Caco-2 (cell line): ENCODE data around the gene CLCF1. TPM values are rescaled to one million over a fixed set of nuclear protein-coding genes. Genes with fewer than 3 reads are reported as not detected.

ENCODE experiments used
- BruUV-seq: library from RNA; stranded (reverse); fragments of 400-500 nt; replicated peaks from 2 replicates; lab custom pipeline; 2021; lab: Mats Ljungman, UMichigan
- CTCF ChIA-PET: fragments of 300-600 bp; sonication (Branson Sonifier 250); formaldehyde crosslinking; loops from one replicate; lab custom pipeline; 2022; ENCODE audit warnings: antibody characterized with exemption; lab: Charles Lee
- POLR2A ChIA-PET: fragments of 300-600 bp; sonication (Branson Sonifier 250); formaldehyde crosslinking; loops from one replicate; lab custom pipeline; 2022; ENCODE audit warnings: antibody characterized with exemption; lab: Charles Lee
- DNase-seq, 2 experiments: peaks; one replicate each; pipeline versions ENCODE4 v3.0.0 to v3.0.0-alpha.2; 2020 to 2022
- H3K27me3 ChIP-seq: replicated peaks from 2 replicates; pipeline ENCODE4 v1.6.0; 2011; ENCODE audit warnings: low read length; ENCODE audit not compliant: control insufficient read depth, insufficient read depth
- H3K36me3 ChIP-seq: 2 replicates; pipeline ENCODE4 v1.5.1; 2011; ENCODE audit warnings: low read length; ENCODE audit not compliant: control insufficient read depth, insufficient read depth
- H3K4me1 ChIP-seq: fragments of 250-450 bp; sonication (Bioruptor Pico); 2 replicates; pipeline ENCODE4 v1.5.1; 2020; ENCODE audit warnings: mild to moderate bottlenecking
- H3K4me3 ChIP-seq: 2 replicates; pipeline ENCODE4 v1.5.1; 2011; ENCODE audit warnings: low read depth, mild to moderate bottlenecking, control low read depth, low read length
- H3K9me3 ChIP-seq: fragments of 250-450 bp; sonication (Bioruptor Pico); 2 replicates; pipeline ENCODE4 v1.5.1; 2020; ENCODE audit warnings: mild to moderate bottlenecking, moderate library complexity
- H3K27ac Mint-ChIP-seq: one replicate; pipeline ENCODE4 v1.8.0; 2022; ENCODE audit warnings: mixed read lengths; ENCODE audit not compliant: unreplicated experiment
- H3K27me3 Mint-ChIP-seq: one replicate; pipeline ENCODE4 v1.8.0; 2022; ENCODE audit warnings: mixed read lengths; ENCODE audit not compliant: insufficient read depth, unreplicated experiment
- H3K36me3 Mint-ChIP-seq: one replicate; pipeline ENCODE4 v1.8.0; 2022; ENCODE audit warnings: mild to moderate bottlenecking, mixed read lengths; ENCODE audit not compliant: insufficient read depth, unreplicated experiment
- H3K4me1 Mint-ChIP-seq: one replicate; pipeline ENCODE4 v1.8.0; 2022; ENCODE audit warnings: low read depth, mixed read lengths; ENCODE audit not compliant: unreplicated experiment
- H3K4me3 Mint-ChIP-seq: one replicate; pipeline ENCODE4 v1.8.0; 2022; ENCODE audit warnings: mild to moderate bottlenecking, moderate library complexity, mixed read lengths; ENCODE audit not compliant: unreplicated experiment
- H3K9me3 Mint-ChIP-seq: one replicate; pipeline ENCODE4 v1.8.0; 2022; ENCODE audit warnings: mixed read lengths; ENCODE audit not compliant: unreplicated experiment
- intact Hi-C: fragments of 100-400 bp; cut with micrococcal nuclease; formaldehyde crosslinking; loops from one replicate; pipeline ENCODE4 v1.10.0; 2022; ENCODE audit not compliant: unreplicated experiment
- total RNA-seq: library from RNA; stranded (reverse); gene quantifications from 2 replicates; pipeline ENCODE4 v1.2.3, GENCODE V29; 2022
- TF ChIP-seq, protein P1 (sequence below), 2 experiments: fragments of 200-600 bp in 1 of 2; IDR thresholded peaks; 1 replicate in 1 of 2; 2 replicates in 1 of 2; pipeline versions ENCODE4 v1.5.1 to v1.8.0; 2011 to 2022; ENCODE audit warnings: antibody characterized with exemption in 1 of 2, control low read depth in 1 of 2, inconsistent platforms in 1 of 2, low read depth in 1 of 2, low read length in 1 of 2, mild to moderate bottlenecking in 1 of 2, moderate library complexity in 1 of 2; ENCODE audit not compliant: insufficient read depth in 1 of 2, severe bottlenecking in 1 of 2, unreplicated experiment in 1 of 2

The CLCF1 gene
- total RNA-seq, 1 experiment from 2014 or later: 4.5 TPM

DNA sequence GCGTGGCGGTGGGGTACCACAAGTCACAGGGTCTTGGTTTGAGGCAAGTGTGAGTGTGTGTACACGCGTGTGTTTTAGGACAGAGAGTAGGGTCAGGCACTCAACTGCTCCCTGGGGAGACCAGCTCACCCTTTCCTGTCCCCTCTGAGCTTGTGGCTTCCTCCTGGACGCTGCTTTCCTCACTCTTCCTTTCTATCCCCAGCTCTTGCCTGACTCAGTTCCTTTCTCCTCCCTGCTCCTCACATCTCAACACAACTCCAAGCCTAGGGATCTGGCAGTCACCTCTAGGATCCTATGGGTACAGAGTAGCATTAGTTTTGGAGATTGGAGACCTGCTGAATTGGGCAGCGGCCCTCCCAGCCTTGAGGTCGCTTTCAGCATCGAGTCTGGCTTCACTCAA is 4.1 kb downstream of the CLCF1 start:
- no peak overlapping the region for H3K27ac Mint-ChIP-seq
- Histone ChIP-seq H3K36me3 (no peaks in the 10 kb centered on the region), H3K4me3 (no peak overlapping the region), H3K27me3 (no peaks in the 10 kb centered on the region), H3K9me3 (no peaks in the 10 kb centered on the region), H3K4me1 (peaks cover 13% of the 10 kb centered on the region)
- CTCF ChIA-PET: interaction anchor here (0.6 to 21.4 kb wide), 6 partner anchors 12 to 1093 kb away, joined by 3 to 775 read pairs (median 3); partner anchors contain the start of gene POLD4
- no peaks in the 10 kb centered on the region for H3K4me1 Mint-ChIP-seq
- no TSS peak for BruUV-seq
- H3K36me3 Mint-ChIP-seq: peaks cover 8% of the 10 kb centered on the region
- POLR2A ChIA-PET: no interaction called here
- intact Hi-C loops: no loop called here
- H3K9me3 Mint-ChIP-seq: no peaks in the 10 kb centered on the region
- DNase-seq: no peak
- TF ChIP-seq, protein P1, sequence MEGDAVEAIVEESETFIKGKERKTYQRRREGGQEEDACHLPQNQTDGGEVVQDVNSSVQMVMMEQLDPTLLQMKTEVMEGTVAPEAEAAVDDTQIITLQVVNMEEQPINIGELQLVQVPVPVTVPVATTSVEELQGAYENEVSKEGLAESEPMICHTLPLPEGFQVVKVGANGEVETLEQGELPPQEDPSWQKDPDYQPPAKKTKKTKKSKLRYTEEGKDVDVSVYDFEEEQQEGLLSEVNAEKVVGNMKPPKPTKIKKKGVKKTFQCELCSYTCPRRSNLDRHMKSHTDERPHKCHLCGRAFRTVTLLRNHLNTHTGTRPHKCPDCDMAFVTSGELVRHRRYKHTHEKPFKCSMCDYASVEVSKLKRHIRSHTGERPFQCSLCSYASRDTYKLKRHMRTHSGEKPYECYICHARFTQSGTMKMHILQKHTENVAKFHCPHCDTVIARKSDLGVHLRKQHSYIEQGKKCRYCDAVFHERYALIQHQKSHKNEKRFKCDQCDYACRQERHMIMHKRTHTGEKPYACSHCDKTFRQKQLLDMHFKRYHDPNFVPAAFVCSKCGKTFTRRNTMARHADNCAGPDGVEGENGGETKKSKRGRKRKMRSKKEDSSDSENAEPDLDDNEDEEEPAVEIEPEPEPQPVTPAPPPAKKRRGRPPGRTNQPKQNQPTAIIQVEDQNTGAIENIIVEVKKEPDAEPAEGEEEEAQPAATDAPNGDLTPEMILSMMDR (IDR thresholded peaks at IDR 0.05; ENCODE audit: insufficient read depth in 1 of 2, low read depth in 1 of 2, low read length in 1 of 2, severe bottlenecking in 1 of 2, unreplicated experiment in 1 of 2): no peak
- no peaks in the 10 kb centered on the region for H3K27me3 Mint-ChIP-seq
- H3K4me3 Mint-ChIP-seq: no peak overlapping the region

DNA sequence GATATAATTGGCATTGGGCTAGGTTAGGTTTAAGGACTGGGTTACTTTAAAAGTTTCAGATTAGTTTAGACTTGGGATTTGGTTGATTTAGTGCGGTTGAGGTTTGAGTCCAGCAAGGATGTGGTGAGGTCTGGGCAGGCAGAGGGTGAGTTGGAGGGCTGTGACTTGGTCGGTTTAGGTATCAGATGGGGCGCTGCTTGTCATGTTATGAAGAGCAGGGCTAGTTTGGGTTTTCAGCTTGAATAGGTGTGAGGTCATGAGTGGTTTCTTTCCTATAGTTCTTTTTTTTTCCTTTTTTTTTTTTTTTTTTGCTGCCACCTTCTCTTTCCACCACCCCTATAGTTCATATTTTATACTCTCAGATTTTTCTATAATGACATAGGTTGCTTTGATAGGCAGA is 4.8 kb downstream of the CLCF1 start:
- H3K27me3 ChIP-seq: no peaks in the 10 kb centered on the region
- no peaks in the 10 kb centered on the region for H3K9me3 ChIP-seq
- no peak for DNase-seq
- H3K4me1 ChIP-seq: peaks cover 11% of the 10 kb centered on the region
- no peak overlapping the region for H3K4me3 Mint-ChIP-seq
- CTCF ChIA-PET: interaction anchor here (1.1 to 21.4 kb wide), 2 partner anchors 11 to 12 kb away, joined by 3 to 775 read pairs; partner anchors contain the start of gene POLD4
- H3K27me3 Mint-ChIP-seq: no peaks in the 10 kb centered on the region
- no peaks in the 10 kb centered on the region for H3K36me3 ChIP-seq
- no peaks in the 10 kb centered on the region for H3K9me3 Mint-ChIP-seq
- H3K27ac Mint-ChIP-seq: no peak overlapping the region
- intact Hi-C loops: no loop called here
- no TSS peak for BruUV-seq
- no peaks in the 10 kb centered on the region for H3K4me1 Mint-ChIP-seq
- POLR2A ChIA-PET: no interaction called here
- H3K4me3 ChIP-seq: no peak overlapping the region
- H3K36me3 Mint-ChIP-seq: peaks cover 2% of the 10 kb centered on the region
- TF ChIP-seq, protein P1 (IDR thresholded peaks at IDR 0.05; ENCODE audit: insufficient read depth in 1 of 2, low read depth in 1 of 2, low read length in 1 of 2, severe bottlenecking in 1 of 2, unreplicated experiment in 1 of 2): no peak

DNA sequence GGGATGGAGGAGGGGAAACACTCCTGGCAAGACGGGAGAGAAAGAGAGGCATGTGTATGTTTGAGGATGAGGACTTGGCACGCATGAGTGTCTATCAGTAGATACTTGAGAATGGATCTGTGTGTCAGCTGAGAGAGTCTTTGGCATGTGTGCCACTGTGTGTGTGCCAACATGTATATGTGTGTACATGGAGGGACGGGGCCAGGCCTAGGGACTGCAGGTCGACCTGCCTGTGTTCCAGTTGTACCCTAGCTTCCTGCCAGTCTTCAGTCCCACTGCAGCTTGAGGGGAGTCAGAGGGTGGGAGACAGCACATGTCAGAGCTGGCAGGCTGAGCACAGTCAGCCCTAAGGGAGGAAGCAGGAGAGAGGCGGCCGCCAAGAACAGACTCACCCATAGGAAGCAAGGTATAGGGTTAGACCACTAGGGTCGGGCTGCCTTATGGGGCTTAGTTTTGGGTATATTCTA is 5.6 kb downstream of the CLCF1 start:
- Histone ChIP-seq H3K36me3 (no peaks in the 10 kb centered on the region), H3K9me3 (no peaks in the 10 kb centered on the region), H3K27me3 (no peaks in the 10 kb centered on the region), H3K4me1 (peaks cover 11% of the 10 kb centered on the region), H3K4me3 (no peak overlapping the region)
- Mint-ChIP-seq H3K27me3 (no peaks in the 10 kb centered on the region), H3K4me3 (no peak overlapping the region), H3K9me3 (no peaks in the 10 kb centered on the region), H3K4me1 (no peaks in the 10 kb centered on the region), H3K27ac (peak overlapping the region; percentile 9), H3K36me3 (no peaks in the 10 kb centered on the region)
- no peak for DNase-seq
- no TSS peak for BruUV-seq
- intact Hi-C loops: no loop called here
- CTCF ChIA-PET: no interaction called here
- TF ChIP-seq, protein P1 (IDR thresholded peaks at IDR 0.05; ENCODE audit: insufficient read depth in 1 of 2, low read depth in 1 of 2, low read length in 1 of 2, severe bottlenecking in 1 of 2, unreplicated experiment in 1 of 2): no peak
- POLR2A ChIA-PET: no interaction called here
